ENCODE data around the gene CABP1. TPM values are rescaled to one million over a fixed set of nuclear protein-coding genes. Genes with fewer than 3 reads are reported as not detected.

Gene CABP1
- 0.47 and 1.6 TPM in 2 replicates for total RNA-seq (ENCODE audit: low replicate concordance)

GRCh38 chr12:120639771-120640721 is at the start of gene CABP1:
Gene CABP1 (plus strand): TSS chr12:120640626. CDS start chr12:120640686, 60 bp downstream.
- H3F3A ChIP-seq (ENCODE audit: low read depth), result peaks cover 27% of the 10 kb centered on the region
- H3K79me2 ChIP-seq (ENCODE audit: low read depth), result no peaks in the 10 kb centered on the region
- H3K27me3 ChIP-seq, result peaks cover 63% of the 10 kb centered on the region
- TF ChIP-seq EZH2 (IDR thresholded peaks at IDR 0.05) (no peak), CTCF (IDR thresholded peaks at IDR 0.05) (peak; percentile 65)
- peaks cover 13% of the 10 kb centered on the region for H3K4me1 ChIP-seq
- peak within 1 kb of the TSS; percentile 88 for H3K4me2 ChIP-seq
- H3K4me3 ChIP-seq, result peak within 1 kb of the TSS; percentile 46
- H3K9ac ChIP-seq, result no peak within 1 kb of the TSS
- Mint-ChIP-seq H3K4me3 (peak within 1 kb of the TSS; percentile 88), H3K27me3 (ENCODE audit: insufficient read depth, low read depth) (peaks cover 50% of the 10 kb centered on the region), H3K9me3 (peaks cover 2% of the 10 kb centered on the region), H3K4me1 (peaks cover 20% of the 10 kb centered on the region), H3K27ac (peak within 1 kb of the TSS; percentile 84), H3K36me3 (no peaks in the 10 kb centered on the region)
- peaks cover 25% of the 10 kb centered on the region for H4K20me1 ChIP-seq (ENCODE audit: low read depth)
- no peak within 1 kb of the TSS for H2AFZ ChIP-seq (replicated peaks)
- peak; percentile 85 for DNase-seq (ENCODE audit: low spot score)
- no peak within 1 kb of the TSS for H3K27ac ChIP-seq
- H3K9me3 ChIP-seq (ENCODE audit: low read depth), result no peaks in the 10 kb centered on the region
- no peaks in the 10 kb centered on the region for H3K36me3 ChIP-seq

- Mint-ChIP-seq H3K4me3 (no peak overlapping the region), H3K36me3 (no peaks in the 10 kb centered on the region), H3K9me3 (no peaks in the 10 kb centered on the region), H3K27me3 (ENCODE audit: insufficient read depth, low read depth) (peaks cover 9% of the 10 kb centered on the region), H3K27ac (no peak overlapping the region), H3K4me1 (peaks cover 6% of the 10 kb centered on the region)
- peaks cover 2% of the 10 kb centered on the region for H3K27me3 ChIP-seq
- H3K4me3 ChIP-seq, result no peak overlapping the region
- H3K4me1 ChIP-seq, result peaks cover 6% of the 10 kb centered on the region
- H3K9me3 ChIP-seq (ENCODE audit: low read depth), result no peaks in the 10 kb centered on the region
- peaks cover 3% of the 10 kb centered on the region for H4K20me1 ChIP-seq (ENCODE audit: low read depth)
- H2AFZ ChIP-seq (replicated peaks), result no peak overlapping the region
- peaks cover 5% of the 10 kb centered on the region for H3F3A ChIP-seq (ENCODE audit: low read depth)
- H3K27ac ChIP-seq, result no peak overlapping the region
- no peak overlapping the region for H3K4me2 ChIP-seq
- no peaks in the 10 kb centered on the region for H3K36me3 ChIP-seq
- DNase-seq (ENCODE audit: low spot score), result no peak
- H3K79me2 ChIP-seq (ENCODE audit: low read depth), result no peaks in the 10 kb centered on the region
- no peak for TF ChIP-seq EZH2phosphoT487 (IDR thresholded peaks at IDR 0.05)
- no peak for TF ChIP-seq EZH2 (IDR thresholded peaks at IDR 0.05)
- no peak for TF ChIP-seq CTCF (IDR thresholded peaks at IDR 0.05)
- no peak overlapping the region for H3K9ac ChIP-seq
These were observed 49.6 kb upstream of the CABP1 start for GRCh38 chr12:120590741-120591407.

GRCh38 chr12:120592121-120593049 is 48.0 kb upstream of the CABP1 start:
- Histone ChIP-seq H3K4me2 (no peak overlapping the region), H3F3A (ENCODE audit: low read depth) (no peaks in the 10 kb centered on the region), H3K79me2 (ENCODE audit: low read depth) (no peaks in the 10 kb centered on the region), H3K36me3 (no peaks in the 10 kb centered on the region), H3K9ac (no peak overlapping the region), H2AFZ (replicated peaks) (peak overlapping the region; percentile 57), H3K27ac (no peak overlapping the region), H4K20me1 (ENCODE audit: low read depth) (no peaks in the 10 kb centered on the region), H3K27me3 (no peaks in the 10 kb centered on the region), H3K4me3 (no peak overlapping the region), H3K4me1 (no peaks in the 10 kb centered on the region), H3K9me3 (ENCODE audit: low read depth) (no peaks in the 10 kb centered on the region)
- no peak for DNase-seq (ENCODE audit: low spot score)
- H3K27me3 Mint-ChIP-seq (ENCODE audit: insufficient read depth, low read depth), result peaks cover 8% of the 10 kb centered on the region
- H3K4me3 Mint-ChIP-seq, result no peak overlapping the region
- no peak overlapping the region for H3K27ac Mint-ChIP-seq
- H3K36me3 Mint-ChIP-seq, result no peaks in the 10 kb centered on the region
- no peaks in the 10 kb centered on the region for H3K4me1 Mint-ChIP-seq
- no peak for TF ChIP-seq EZH2phosphoT487 (IDR thresholded peaks at IDR 0.05)
- no peak for TF ChIP-seq CTCF (IDR thresholded peaks at IDR 0.05)
- no peak for TF ChIP-seq EZH2 (IDR thresholded peaks at IDR 0.05)
- H3K9me3 Mint-ChIP-seq, result no peaks in the 10 kb centered on the region

All from neural progenitor cell (in vitro differentiated cells).